Kidney epithelial cell (primary cell): ENCODE measurements around the gene NEK6. TPM values are rescaled to one million over a fixed set of nuclear protein-coding genes. Genes with fewer than 3 reads are reported as not detected.

Source experiments
- DNase-seq: peaks from one replicate; pipeline ENCODE4 v3.0.0-alpha.2; 2010; ENCODE audit warnings: low read depth
- H3K27me3 ChIP-seq: 2 replicates; pipeline ENCODE4 v1.6.0; 2011; ENCODE audit warnings: low read length; ENCODE audit not compliant: control insufficient read depth, insufficient read depth
- H3K36me3 ChIP-seq: 2 replicates; pipeline ENCODE4 v1.5.1; 2011; ENCODE audit warnings: low read length; ENCODE audit not compliant: control insufficient read depth, insufficient read depth
- H3K4me3 ChIP-seq: 2 replicates; pipeline ENCODE4 v1.5.1; 2011; ENCODE audit warnings: low read depth, mild to moderate bottlenecking, control low read depth, low read length
- total RNA-seq: library from RNA; depleted of rRNA; stranded (reverse); fragments of >200 nt; gene quantifications from 2 replicates; pipeline ENCODE4 v1.2.3, GENCODE V29; 2015
- TF ChIP-seq, protein P1 (sequence below): IDR thresholded peaks from 2 replicates; pipeline ENCODE4 v1.5.1; 2011; ENCODE audit warnings: mild to moderate bottlenecking, moderate library complexity, low read length, control low read depth, inconsistent platforms; ENCODE audit not compliant: insufficient read depth, poor library complexity, severe bottlenecking

Gene NEK6
- total RNA-seq, 1 donor from 2014 or later, result 17.8 TPM

DNA sequence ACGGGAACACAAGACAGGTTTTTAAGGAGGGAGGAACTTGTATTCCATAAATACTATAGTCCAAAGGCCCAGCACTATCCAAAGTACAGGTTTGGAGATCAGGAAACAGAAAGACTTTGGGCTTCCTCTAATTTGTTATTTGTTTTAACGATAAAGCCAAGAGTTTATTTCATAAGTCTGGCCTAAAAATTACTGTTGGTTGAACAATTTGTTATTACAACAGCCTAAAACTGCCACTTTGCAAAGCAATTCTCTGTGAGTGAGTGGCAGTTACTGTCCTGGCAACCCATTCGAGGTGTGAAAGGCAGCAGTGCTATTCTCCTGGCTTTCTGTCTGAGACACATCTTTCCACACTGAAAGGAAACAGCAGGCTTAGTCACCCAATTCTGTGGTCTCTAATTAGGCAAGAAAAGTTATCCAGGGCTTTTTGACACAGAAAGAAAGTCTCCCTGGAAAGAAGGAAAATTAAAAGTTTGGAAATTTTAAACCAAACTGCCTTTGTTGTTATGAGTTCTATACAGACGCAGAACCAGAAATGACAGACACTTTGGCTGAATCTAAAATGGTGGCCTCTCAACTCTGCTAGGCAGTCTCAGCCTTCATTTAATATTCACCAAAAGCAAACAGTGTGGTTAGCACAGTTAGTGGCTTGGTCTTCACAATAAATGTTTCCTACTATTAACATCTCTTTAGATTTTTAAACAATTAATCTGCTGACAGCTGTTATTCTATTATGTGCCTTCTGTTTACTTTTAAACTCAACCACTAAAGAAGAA, 123.6 kb downstream of the NEK6 start:
- H3K36me3 ChIP-seq, result no peaks in the 10 kb centered on the region
- DNase-seq, result no peak
- H3K27me3 ChIP-seq, result no peaks in the 10 kb centered on the region
- TF ChIP-seq, protein P1, sequence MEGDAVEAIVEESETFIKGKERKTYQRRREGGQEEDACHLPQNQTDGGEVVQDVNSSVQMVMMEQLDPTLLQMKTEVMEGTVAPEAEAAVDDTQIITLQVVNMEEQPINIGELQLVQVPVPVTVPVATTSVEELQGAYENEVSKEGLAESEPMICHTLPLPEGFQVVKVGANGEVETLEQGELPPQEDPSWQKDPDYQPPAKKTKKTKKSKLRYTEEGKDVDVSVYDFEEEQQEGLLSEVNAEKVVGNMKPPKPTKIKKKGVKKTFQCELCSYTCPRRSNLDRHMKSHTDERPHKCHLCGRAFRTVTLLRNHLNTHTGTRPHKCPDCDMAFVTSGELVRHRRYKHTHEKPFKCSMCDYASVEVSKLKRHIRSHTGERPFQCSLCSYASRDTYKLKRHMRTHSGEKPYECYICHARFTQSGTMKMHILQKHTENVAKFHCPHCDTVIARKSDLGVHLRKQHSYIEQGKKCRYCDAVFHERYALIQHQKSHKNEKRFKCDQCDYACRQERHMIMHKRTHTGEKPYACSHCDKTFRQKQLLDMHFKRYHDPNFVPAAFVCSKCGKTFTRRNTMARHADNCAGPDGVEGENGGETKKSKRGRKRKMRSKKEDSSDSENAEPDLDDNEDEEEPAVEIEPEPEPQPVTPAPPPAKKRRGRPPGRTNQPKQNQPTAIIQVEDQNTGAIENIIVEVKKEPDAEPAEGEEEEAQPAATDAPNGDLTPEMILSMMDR, result no peak
- H3K4me3 ChIP-seq, result no peak overlapping the region

DNA sequence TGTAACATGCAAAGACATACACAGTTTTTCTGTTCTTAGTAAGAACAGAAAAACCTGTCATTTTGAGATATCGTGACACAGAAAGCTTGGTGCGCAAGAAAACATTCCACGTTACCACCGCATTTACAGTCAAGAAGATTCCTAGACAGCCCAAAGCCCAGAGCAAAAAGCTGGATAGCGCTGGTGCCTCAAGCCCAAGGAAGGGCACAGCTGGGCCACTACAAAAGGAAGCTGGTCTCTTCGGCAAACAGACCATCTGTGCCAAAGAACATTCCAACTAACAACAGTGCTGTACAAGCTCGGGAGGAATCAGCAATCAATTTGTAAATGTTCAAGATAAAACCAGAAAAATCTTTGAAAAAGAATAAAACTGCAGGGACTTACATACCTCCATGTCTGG, 126.5 kb downstream of the NEK6 start:
- TF ChIP-seq, protein P1, result no peak
- Histone ChIP-seq H3K36me3 (no peaks in the 10 kb centered on the region), H3K4me3 (no peak overlapping the region), H3K27me3 (no peaks in the 10 kb centered on the region)
- no peak for DNase-seq

DNA sequence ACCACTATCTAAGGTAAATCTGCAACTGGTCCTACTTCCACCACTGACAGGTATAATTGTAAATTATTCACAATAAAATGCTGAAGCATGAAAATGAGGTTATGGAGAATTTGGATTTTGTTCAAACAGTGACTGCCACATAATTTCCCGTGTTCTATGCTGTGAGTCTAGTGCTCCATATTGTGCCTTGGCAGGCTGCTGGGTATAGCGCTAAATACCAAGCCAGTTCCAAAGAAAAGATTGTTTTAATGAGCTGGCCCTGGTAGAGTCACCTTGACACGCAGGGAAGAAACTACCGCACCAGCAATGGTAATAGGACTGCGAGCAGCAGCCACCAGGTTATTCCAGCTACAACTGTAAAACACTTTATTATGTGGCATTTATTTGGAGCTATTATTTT, 127.1 kb downstream of the NEK6 start:
- DNase-seq, result no peak
- Histone ChIP-seq H3K27me3 (no peaks in the 10 kb centered on the region), H3K36me3 (no peaks in the 10 kb centered on the region), H3K4me3 (no peak overlapping the region)
- TF ChIP-seq, protein P1, result no peak

DNA sequence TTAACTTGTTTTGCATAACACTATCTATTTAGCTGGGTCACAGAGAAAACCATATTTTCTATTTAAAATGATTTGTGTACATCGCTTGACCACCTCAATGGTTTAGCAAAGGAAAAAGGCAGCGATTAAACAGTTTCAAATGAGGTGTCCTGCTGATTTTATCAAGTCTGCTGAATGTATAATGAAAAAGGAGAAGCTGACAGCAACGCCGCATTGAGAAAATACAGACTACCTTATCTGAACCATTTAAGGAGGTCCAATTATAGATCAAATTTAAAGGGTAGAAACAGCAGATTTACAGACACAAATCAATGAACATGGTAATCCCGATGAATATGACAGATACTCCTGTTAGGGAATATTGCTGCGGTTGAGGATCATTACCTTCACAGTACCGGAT, 127.9 kb downstream of the NEK6 start:
- Histone ChIP-seq H3K27me3 (no peaks in the 10 kb centered on the region), H3K4me3 (no peak overlapping the region), H3K36me3 (no peaks in the 10 kb centered on the region)
- TF ChIP-seq, protein P1, result no peak
- DNase-seq, result no peak

DNA sequence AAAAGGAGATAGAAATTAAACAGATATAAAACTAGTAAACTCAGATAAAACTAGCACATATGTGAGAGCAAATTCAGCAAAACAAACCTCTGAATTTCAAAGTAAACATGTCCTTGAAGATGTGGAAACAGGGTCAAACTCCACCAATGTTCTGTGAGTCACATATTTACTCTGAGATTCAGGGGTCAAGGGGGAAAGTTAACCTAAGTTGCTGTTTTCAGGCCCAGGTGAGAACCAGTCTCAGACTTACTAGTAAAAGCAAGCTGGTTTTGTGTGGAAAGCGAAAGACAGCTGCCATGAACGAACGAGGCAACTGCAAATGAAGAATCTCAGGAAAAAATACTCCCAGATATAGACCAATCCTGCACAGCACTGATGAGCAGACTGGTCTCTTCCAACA, 128.5 kb downstream of the NEK6 start:
- H3K36me3 ChIP-seq, result no peaks in the 10 kb centered on the region
- TF ChIP-seq, protein P1, result no peak
- H3K27me3 ChIP-seq, result no peaks in the 10 kb centered on the region
- DNase-seq, result no peak
- no peak overlapping the region for H3K4me3 ChIP-seq
